AML-193 (cell line): Measurements from ENCODE around the gene SLC39A5.

Source experiments
- DNase-seq, 2 experiments: peaks; one replicate each; lab custom pipeline; 2025; lab: John Stamatoyannopoulos, UW

Gene SLC39A5

GRCh38 chr12:56213878-56214277 lies 16.0 kb upstream of the SLC39A5 start:
- no peak for DNase-seq

DNA sequence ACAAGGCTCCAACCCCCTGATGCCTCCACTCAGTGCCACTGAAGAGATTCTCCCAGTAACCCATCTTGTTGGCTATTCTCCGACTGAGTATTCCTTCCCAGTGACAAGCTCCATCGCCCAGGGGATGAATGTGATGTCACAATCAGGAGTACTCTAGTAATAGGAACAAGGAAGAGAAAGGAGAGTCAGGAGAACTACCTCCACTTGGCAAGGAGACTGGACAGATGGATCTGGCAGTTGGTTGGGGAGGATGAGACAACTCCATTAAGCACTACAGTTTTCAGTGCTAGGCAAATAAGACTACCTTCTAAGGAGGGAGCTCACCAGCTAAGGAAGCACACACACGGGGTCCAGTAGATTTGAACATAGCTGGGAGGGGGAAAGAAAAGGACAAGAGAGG lies 13.4 kb upstream of the SLC39A5 start:
- no peak for DNase-seq

DNA sequence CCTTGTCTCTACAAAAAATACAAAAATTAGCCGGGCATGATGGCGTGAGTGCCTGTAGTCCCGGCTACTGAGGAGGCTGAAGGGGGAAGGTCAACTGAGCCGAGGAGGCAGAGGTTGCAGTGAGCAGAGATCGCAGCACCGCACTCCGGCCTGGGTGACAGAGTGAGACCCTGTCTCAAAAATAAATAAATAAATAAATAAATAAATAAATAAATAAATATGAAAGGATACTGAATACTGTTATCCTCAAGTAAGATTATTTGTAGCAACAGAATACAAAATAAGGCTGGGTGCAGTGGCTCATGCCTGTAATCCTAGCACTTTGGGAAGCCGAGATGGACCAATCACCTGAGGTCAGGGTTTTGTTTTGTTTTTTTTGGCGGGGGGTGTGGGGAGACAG lies 10.0 kb upstream of the SLC39A5 start:
- no peak for DNase-seq

DNA sequence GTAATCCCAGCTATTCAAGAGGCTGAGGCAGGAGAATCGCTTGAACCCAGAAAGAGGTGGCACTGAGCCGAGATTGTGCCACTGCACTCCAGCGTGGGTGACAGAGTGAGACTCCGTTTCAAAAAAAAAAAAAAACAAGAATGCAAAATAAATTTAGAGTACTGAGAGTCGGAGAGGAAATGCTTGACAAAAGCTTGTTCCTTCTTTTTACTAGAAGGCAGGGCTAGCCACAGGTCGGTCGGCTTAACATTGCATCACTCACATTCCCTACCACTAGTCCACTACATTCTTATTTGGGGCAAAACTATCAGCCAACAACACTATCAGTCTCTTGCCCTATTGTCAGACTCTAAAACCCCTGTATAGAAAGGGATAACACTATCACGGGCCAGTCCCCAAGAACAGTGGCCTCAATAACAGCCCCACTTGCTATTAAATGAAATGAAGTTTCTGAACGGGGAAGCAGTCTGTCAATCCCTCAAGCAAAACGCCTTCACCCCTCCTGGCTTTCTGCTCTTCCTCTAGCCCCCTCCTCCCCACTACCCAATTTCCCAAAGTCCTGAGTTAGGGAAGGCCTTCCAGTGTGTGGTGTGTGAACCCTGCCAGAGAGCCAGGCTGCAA lies 9.1 kb upstream of the SLC39A5 start:
- DNase-seq: peak; percentile 82 to 87

- DNase-seq: no peak
These were observed 8.6 kb upstream of the SLC39A5 start for GRCh38 chr12:56221232-56221756.

DNA sequence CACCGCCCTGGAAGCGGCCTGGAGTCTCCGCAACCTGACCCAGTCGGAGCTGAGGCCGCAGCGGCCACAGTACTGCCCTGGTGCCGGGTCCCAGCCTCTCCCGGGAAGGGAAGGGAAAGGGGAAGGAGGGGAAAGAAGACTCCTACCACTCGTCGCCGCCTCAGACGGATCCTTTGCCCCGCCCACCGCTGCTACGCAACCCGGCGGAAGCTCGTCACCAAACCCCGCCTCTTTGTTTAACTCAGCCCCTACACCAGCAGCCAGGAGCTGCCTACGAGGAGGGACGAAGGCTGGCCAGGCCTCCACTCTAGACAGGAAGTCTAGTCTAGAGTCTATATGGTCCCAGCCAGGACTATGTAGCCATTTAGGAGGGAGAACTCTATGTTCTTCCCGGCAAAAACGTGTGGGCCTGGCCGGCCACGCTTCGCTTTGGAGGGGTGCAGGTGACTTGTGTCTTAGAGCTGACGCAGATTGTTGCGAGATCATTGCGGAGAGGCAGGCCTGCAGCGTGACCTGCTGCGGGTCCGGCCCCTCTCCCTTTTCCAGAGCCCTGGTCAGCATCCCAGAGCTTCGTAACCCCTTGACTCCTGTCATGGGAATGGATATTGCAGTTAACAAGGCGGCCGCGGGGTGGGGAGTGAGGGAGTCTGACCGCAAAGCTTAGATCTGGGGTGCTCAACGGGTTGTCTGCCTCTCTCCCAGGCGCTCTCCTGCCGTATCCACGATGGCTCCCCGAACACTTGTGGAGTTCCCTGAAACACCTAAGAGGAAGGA lies 7.9 kb upstream of the SLC39A5 start, which contains the start of gene RNF41:
Gene RNF41 (minus strand): TSS at position 166 of the 774 bp plus-strand sequence. CDS start 7,875 bp downstream, outside the sequence.
- DNase-seq: peak; percentile 88 to 91

GRCh38 chr12:56222531-56222895 lies 7.3 kb upstream of the SLC39A5 start:
- no peak for DNase-seq

- DNase-seq: no peak
These were observed 6.2 kb upstream of the SLC39A5 start for GRCh38 chr12:56223571-56224101.

DNA sequence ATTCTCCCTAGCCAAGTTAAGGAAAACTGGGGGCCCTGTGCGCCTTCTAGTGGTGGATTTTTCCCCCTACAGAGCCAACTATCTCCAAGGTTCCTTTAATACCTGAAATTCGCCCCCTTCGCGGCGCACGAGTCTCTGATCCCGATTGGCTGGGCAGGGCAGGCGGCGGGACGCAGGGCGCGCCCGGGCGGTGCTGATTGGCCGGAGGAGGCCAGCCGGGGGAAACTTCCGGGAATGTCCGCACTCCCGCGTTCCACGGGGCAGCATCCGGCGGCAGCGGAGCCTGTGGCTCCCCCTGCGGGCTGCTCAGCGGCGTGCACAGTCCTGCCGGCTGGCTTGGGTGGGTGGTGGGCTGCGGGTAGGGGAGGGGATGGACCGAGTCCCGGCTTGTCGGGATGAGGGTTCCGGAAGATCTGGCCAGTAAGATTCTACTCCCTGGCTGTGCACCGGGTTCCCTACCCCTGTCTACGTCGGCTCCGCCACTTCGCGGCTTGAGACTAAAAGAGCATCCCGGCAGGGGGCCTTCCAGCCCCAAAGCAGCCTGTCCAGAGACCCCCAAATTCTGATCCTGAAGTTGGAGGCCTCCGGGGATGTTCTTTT lies 5.6 kb upstream of the SLC39A5 start, which contains the start of gene NABP2:
Gene NABP2 (plus strand): TSS at position 241 of the 600 bp plus-strand sequence. CDS start 515 bp downstream, outside the sequence.
- DNase-seq: peak; percentile 91

DNA sequence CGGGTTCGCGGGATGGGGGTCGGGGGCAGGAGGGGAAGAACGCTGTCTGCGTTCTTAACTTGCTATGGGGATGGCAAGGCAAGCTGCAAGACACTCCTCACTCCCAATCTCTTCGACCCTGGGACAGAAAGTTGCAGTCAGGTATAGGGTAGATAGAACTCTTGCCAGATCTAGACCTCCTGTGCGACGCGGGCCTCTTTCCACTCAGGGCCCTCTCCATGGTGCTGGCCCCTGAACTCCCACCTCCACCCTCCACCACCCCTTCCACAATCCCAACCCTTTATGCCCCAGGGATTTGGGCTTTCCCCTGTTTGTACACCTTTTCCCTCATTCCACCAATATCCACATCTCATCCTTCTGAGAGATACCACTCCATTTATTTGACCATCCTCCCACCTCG lies 4.9 kb upstream of the SLC39A5 start:
- no peak for DNase-seq

- no peak for DNase-seq
These were observed 769 bp upstream of the SLC39A5 start for GRCh38 chr12:56229082-56229481.

GRCh38 chr12:56230432-56231183 lies 757 bp downstream of the SLC39A5 start:
- DNase-seq: no peak

DNA sequence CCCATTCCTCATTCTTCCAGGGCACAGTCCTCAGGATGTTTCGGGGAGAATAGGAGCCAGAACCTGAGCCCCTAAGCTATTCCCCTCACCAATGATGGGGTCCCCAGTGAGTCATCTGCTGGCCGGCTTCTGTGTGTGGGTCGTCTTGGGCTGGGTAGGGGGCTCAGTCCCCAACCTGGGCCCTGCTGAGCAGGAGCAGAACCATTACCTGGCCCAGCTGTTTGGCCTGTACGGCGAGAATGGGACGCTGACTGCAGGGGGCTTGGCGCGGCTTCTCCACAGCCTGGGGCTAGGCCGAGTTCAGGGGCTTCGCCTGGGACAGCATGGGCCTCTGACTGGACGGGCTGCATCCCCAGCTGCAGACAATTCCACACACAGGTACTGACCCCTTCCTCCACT lies 1.3 kb downstream of the SLC39A5 start:
- no peak for DNase-seq

DNA sequence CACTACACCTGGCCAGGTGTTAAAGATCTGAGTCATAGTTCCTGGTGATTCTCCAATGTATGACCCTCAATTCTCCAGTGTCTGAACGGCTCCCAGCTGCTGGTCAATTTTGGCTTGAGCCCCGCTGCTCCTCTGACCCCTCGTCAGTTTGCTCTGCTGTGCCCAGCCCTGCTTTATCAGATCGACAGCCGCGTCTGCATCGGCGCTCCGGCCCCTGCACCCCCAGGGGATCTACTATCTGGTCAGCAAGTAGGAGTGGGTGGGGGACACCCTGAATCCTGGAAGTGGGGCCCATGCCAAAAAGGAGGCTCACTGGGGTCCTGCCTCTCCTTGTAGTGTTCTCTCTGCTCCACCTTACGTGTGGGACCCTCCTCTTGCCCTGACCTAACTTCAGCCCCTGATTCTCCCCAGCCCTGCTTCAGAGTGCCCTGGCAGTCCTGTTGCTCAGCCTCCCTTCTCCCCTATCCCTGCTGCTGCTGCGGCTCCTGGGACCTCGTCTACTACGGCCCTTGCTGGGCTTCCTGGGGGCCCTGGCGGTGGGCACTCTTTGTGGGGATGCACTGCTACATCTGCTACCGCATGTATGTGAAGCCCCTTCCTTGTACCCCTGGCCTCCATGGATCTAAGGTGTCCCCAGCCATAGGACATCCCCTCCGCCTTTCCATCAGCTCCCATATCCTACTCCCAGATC lies 5.0 kb downstream of the SLC39A5 start:
- DNase-seq: no peak

- DNase-seq: no peak
These were observed 6.2 kb downstream of the SLC39A5 start for GRCh38 chr12:56236091-56236490.

DNA sequence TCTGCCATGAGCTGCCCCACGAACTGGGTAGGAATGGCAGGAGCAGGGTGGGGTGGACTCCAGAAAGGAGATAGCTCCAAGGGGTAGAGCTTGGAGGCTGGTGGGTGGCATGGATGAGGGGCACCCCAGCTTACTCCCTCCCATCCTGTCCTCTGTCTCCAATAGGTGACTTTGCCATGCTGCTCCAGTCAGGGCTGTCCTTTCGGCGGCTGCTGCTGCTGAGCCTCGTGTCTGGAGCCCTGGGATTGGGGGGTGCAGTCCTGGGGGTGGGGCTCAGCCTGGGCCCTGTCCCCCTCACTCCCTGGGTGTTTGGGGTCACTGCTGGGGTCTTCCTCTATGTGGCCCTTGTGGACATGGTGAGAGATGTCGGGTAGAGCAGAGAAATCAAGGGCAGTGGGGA lies 7.1 kb downstream of the SLC39A5 start:
- no peak for DNase-seq

DNA sequence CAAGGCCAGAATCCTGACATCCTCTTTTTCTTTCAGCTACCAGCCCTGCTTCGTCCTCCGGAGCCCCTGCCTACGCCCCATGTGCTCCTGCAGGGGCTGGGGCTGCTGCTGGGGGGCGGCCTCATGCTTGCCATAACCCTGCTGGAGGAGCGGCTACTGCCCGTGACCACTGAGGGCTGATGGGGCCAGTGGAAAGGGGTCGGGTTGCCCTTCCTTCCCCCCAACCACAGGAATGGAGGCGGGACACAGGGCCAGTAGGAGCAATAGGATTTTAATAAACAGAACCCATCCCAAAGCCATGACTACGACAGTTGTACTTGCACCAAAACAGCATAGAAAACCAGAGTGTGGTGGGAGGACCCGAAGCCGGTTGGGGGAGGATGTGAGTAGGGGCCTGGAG lies 7.7 kb downstream of the SLC39A5 start:
- no peak for DNase-seq

- no peak for DNase-seq
These were observed 11.8 kb downstream of the SLC39A5 start for GRCh38 chr12:56241424-56242303.

DNA sequence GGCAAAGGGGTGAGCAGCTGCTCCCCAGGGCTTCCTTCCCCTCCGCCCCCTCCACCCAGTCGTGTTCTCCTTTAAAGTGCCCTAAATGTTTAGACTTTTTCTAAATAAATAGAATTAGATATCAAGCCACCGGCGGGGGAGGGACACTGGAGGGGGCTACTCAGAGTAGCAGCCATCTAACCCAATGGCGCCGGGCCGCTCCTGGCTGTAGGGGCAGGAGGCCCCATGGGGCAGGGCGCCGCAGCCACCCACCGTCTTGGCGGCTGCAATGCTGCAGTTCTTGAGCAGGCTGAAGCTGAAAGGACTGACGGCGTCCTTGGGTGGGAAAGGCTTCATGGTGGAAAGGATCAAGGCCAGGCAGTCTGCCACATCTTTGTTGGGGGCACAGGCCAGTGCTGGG lies 13.1 kb downstream of the SLC39A5 start:
- no peak for DNase-seq

GRCh38 chr12:56243731-56244181 lies 13.9 kb downstream of the SLC39A5 start:
- DNase-seq: no peak
